ENCODE results near the gene VAV2.

VAV2 gene

DNA sequence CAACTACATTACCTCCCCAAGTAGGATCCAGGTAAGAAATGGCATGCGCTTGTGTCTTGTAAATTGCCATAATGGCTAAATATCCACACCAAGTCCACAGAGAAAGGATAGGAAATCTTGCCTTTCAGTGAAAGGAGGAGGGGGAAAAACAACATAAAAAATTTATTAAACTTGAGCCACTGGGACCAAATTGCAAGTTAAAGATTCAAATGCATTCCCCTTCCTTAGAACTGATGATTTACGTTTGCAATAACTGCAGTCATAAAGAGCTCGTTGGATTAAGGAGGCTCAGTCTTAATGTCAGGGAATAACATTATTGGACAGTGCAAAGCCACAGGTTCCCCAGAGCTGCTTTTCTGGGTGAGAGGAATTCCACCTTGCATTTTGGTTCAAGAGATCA, 161.4 kb downstream of the VAV2 start:
- no peak for DNase-seq

DNA sequence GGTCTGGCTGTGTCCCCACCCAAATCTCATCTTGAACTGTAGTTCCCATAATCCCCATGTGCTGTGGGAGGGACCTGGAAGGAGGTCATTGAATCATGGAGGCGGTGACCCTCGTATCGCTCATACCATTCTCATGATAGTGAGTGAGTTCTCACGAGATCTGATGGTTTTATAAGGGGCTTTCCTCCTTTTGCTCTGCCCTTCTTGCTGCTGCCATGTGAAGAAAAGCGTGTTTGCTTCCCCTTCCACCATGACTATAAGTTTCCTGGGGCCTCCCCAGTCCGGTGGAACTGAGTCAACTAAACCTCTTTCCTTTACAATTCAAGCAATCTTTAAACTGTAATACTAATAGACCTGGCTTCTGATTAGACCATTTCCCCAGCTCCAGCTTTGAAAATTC, 161.8 kb downstream of the VAV2 start:
- DNase-seq, result no peak

DNA sequence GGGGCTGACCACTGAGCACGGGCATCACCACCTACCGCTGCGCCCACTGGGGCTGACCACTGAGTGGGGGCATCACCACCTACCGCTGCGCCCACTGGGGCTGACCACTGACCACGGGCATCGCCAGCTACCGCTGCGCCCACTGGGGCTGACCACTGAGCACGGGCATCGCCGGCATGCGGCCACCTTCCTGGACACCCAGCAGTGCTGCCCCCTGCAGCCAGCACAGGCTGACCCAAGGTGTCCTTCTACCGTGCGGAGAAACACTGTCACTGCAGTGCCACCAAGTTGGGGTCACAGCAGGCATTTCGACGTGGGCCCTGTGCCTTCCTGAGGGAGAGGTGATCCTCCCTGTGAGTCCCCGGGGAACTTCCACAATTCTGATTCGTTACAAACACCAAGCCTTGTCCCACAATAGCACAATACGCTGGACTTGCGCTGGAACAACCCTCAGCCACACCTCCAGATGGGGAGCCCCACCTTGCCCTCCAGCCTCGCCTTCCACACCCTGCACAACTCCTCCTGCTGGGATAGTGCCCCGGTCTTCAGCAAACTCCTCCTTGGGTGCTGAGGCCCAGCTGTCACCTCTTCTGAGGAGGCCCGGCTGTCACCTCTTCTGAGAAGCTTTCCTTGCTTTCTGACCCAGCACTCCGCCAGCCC, 163.7 kb downstream of the VAV2 start:
- no peak for DNase-seq

DNA sequence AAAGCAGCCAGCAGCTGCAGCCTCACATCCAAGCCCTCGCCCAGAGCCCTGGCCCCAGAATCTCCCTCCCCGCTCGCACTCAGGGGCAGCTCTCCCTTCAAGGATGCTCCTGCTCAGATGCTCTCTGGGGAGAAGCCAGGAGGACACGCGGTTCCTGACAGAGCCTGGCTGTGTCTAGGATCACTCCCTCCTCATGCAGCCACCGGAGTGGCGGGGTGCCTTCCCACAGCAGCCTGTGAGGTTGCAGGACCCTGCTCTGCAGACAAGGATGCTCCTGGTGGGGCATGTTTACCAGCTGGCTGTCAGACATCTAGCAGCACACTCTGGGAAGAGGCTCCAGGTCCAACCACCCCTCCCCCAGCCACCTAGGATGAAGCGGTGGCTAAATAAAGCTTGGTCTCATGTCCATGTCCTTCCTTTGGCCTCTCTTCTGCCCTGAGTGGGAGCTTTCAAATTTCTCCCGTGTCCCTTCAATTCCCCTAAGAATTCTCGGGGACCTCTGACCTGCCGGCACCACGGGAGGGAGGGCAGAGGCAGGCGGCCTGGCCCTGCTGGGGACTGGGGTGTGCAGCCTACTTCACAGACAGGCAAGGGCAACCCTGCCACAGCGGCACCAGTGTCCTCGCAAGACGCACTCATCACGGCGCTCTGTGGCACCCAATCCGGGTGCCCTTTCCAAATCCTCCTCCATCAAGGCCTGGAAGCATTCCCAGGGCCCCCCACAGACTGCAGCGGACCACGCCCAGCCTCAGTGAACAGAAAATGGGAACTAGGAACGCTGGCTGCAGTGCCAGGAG, 165.6 kb downstream of the VAV2 start:
- no peak for DNase-seq

DNA sequence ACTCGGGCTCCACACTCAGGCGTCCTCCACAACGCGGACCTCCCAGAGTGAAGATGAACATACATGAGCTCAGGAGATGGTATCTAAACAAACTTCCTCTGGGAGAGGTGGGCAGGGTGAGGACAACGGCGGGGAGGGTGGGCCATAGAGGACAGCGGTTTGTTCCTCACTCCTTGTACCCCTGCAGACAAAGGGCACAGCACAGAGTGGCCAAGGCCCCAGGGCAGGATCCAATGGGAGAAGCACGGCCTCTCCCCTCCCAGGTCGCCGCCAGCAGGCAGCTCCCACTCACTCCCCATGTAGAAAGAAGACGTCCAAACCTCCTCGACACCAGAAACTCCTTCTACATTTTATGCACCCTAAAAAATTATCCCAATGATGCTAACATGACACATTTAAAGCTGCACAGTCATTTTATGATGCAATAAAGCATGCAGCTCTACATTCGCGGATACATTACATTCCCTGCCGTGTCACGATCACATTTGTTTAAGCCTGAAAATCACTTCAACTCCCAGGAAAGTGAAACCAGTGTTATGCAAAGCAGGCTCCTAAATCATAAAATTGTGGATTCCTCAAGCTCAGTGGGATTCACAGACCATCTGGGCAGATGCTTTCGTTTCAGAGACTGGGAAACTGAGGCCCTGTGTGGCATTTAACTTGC, 166.4 kb downstream of the VAV2 start:
- DNase-seq, result no peak

DNA sequence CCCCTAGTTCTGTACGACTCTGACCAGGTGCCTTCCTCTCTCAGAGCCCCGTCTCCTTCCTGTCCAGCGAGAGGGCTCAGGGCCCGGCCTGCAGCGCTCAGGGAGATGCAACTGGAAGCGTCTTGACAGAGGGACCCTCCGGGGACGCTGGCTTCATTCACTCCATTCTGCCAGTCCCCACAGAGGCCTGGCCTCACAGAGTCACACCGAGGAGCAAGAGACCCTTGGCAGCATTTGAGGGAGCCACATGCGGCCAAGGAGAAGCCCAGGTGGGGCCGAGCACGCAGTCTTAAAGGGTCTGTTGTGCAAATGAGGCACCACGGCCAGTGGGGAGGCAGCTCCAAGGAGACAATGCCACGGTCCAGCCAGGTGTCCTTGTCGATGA, 167.3 kb downstream of the VAV2 start:
- no peak for DNase-seq

DNA sequence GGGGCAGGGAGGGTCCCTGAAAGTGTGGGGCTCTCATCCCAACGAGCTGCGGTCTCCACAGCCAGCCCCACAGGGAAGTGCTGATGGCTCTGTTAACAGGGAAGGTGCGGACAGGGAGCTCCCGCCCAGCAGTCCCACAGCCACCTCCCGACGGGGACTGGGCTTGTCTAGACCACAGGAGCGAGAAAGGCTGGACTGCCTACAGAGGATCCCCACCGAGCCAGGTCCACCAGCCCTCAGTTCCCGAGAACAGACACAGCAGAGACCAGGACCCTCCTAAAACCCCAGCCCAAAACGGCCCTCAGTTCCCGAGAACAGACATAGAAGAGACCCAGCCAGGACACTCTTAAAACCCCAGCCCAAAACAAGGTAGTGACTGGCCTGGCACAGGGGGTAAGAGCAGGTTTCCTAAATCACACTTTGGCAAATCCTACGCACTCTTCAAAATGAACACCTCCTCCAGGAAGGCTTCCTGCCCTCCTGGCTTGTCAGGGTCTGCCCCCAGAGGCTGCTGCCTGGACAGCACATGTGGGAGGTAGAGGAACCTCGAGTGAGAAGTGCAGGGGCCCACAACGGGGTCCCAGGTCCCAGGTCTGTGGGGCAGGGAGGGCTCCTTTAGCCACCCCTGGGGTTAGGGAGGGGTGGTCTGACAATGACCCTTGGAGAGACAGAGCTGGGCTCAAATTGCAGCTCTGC, 167.9 kb downstream of the VAV2 start:
- no peak for DNase-seq

DNA sequence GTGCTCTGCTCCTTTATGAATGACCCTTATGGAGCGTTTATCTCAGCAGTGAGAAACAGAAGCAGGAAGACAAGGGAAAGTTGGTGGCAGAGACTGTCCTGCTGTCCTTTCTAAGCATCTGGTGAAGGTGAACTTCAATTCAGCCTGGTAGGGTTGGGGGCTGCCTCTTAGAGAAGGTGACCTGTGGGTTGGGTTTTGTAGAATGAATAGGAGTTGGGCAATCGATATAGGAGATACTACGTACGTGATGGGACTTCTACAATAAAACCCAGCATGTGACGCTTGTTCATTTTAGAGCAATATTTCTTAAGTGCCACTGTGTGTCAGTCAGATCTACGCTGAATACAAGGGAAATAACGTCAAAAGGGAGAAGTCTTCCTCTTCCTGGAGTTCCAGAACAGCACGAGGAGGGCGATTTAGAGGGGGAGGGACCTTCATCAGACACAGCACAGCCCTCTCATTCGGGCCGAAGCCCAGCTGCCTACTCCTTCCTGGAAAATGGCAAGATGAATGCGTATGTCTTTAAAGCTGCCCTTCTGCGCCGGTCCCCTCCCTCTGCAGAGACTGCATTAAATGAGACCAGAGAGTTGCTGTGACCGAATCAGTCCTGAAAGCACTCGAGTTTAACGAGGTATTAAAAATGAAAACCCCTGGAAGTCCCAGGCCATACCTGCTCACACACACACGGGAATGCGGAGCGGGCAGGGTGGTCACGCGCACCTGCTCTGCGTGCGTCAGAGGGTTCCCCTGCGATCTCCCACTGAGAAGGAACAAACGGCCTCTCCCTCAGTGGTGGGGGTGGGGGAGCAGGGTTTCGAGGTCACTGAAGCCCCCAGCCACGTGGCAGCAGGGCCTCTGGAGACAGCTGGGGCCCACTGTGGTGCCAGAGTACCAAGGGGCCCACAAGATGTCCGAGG, 168.7 kb downstream of the VAV2 start:
- no peak for DNase-seq

DNA sequence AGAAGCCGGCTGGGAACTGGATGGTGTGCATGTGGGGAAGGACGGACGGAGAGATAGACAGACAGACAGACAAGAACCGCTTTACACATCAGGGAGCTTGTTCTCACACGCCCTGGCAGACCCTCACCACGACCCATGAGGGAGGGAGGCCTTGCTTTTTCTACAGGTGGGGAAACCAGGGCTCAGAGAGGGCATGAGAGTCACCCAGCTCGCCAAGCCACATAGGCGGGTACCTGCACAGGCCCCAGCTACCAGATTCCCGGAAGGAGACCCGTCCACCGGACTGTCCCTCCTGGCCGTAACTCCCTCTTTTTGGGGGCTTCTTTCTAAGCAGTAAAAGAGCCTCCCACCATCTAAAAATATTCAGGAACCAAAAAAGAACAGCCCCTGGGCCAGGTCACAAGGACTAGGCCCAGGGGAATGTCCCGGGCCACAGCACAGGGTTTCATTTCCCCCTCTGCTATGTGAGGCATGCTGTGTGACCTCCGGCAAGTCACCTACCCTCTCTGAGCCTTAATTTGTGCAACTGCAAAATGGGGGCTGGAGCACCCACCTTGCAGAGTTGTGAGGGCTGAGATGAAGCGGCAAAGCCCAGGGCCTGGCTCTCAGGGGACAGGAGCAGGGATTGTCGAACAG, 169.6 kb downstream of the VAV2 start:
- no peak for DNase-seq

DNA sequence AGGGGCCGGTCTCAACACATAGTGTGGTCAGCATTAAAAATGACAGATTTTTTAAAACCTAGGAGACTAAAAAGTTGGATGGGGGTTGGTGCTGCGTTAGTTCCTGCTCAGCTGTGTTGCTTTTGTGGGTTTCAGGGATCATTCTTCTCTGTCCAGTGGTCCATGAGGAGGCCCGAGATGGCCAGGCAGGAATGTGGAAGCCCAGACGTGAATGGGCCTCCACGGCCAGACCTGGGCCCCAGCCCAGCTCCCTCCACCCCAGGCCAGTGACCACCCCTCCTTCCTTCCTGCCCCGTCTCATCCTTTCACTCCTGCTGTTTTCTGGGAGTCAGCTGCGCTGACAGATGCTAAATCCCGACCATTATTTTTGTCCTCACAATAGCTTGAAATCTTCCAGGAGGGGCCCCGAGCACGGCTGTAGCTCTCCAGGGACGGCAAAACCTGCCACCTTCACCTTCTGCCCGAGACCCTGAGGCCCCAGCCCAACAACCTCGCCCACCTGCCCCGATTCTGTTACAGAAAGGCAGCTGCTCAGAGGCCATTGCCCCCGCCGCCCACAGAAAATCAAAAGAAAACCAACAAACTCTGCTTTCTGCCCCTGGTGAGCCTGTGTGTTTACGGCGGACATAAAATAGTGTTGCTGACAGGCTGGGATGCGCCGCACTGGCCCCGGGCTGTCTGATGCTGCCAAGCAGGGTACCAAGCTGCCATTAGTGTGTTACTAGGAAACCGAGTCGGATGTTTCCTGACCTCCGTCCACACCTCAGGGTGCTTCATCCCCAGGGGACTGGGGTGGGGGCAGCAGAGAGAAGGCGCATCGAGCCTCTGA, 170.3 kb downstream of the VAV2 start:
- no peak for DNase-seq

DNA sequence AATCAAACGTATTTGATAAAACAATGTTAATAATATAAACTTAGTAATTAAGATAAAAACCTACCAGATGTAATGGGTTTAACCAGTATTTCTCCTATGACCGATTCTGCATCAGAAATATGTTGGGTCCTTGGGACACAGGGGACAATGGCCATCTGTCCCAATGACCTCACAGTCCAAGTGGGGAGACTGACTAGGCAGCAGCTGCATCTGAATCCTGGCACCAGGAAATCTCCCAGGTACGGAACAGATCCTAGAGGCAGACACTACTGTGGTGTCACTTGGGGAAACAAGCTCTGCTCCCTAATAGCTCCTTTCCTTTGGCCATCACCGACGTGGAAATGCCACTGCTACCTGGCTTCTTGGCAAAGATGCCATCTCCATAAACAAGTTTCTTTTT, 172.2 kb downstream of the VAV2 start:
- no peak for DNase-seq

DNA sequence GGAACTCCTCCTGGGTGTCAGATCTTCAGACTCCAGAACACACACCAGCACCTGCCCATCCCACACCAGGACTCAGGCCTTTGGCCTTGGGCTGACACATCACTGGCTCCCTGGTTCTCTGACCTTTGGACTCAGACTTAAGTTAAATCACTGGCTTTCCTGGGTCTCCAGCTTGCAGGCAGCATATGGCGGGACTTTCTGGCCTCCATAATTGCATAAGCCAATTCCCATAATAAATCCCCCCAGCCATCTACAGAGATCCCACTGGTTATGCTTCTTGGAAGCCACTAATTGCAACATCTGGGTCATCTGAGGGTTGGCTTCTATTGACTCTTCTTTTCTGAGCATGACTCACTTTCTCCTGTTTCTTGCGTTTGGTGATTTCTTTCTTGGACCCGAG, 173.7 kb downstream of the VAV2 start:
- no peak for DNase-seq

DNA sequence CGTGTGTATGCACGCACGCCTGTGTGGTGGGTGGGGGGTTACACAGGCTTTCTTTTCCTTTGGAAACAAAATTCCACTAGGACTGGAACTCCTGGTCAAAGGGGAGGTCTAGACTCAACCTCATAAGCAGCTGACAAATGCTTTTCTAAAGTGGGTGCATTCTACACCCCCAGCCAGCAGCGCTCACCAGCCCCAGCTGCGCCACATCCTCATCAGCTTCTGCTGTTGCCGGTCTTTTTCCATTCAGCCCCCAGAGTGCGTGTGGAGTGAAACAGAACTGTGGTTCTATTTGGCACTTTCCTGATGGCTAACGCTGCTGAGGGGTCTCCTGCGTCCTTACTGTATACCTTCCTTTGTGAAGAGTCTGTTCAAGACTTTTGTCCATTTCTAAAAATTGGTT, 176.3 kb downstream of the VAV2 start:
- no peak for DNase-seq

DNA sequence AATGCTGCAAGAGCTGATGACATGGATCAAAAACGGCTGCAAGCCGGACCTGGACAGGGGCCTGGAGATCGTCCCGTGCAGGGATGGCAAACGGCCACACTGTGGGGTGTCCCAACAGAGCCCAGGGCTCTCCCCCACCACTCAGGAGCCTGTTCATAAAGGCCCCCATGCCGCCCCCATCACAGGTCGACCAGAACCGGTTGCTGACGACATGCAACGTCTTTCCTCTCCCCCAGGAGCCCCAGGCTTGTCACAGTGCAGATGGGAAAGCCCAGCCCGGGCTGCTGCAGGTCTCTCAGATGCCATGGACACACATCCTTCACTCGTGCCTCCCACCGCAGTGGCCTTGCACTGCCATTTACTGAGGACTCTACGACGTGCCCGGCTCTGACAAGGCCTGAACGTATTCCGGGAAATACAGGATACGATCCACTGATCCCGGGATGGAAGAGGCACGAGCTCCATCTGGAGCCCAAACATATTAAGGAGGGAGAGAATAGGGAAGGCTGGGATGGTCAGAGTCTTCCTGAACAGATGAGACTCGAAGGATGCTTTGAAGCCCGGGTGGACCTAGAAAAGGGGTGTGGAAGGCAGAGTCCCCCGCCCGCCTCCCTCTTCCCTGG, 177.4 kb downstream of the VAV2 start:
- DNase-seq, result no peak

DNA sequence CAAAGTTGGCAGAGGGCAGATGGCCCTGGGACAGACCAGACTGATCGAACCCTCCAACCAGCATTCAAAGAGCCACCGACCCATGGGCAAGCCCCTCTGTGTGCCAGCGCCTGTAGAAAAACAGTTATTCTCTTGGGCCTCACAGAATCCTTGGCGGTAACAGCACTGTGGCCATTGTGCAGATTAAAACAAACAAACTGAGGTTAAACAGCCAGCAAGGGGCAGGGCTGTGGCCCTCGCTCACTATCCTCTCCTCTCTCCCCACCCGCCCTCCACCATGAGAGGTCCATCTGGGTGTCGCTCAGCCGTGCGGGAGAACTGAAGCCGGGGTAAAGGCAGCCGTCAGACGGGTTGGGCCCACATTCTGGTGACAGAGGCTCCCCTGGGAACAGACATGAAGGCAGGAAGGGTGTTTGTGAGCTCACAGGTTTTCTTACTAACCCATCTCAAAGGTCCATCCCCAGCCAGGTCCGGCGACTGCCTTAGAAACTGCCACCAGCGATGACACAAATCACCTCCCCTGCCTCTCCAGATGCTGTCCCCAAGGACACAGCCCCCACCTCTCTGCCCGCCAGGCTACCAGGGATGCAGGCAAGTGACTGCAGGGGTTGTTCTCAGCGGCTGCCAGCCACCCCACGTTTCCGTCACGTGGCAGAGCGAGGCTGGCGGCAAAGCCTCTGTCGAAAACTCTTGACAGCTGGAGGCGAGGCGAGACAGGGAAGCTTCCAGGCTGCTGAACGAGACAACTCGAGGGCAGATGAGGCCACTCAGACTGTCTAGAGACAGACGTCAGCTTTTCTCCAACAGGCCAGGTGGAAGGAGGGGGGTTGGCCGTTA, 178.2 kb downstream of the VAV2 start:
- no peak for DNase-seq

DNA sequence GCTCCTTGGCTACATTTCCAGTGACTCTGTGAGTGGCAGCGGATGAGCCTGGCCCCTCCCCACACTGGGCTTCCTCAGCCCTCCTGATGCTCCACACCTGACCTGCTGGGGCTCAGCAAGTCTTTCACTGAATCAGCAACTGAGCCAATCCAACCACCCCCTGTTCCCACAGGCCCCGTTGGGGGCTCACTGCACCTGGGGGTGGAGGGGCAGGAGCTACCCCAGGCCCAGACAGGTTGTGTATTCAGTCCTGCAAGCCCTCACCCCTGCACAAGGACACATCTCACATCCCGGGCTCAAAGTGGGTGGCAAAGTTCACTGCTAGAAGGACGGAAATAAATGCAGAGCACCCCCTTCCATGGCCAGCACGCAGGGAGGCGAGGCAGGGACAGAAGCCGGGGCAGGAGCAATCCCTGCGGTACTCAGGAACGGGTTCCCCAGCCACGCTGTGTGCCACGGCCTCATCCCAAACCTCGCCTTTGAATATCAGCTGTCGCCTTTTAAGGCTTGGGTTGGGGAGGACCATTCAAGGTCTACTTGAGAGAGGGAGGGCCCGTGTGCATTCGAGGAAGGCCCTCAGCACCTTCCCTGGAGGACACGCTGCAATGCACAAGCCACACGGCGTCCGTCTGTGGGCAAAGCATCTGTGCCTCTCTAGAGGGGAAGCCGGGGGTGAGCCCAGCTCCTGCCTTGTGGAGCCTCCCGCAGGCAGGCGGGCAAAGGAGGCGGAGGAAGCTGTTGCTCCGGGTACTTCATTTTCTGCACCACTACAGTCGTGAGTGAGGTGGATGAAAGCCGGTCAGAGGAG, 179.0 kb downstream of the VAV2 start:
- DNase-seq, result no peak

DNA sequence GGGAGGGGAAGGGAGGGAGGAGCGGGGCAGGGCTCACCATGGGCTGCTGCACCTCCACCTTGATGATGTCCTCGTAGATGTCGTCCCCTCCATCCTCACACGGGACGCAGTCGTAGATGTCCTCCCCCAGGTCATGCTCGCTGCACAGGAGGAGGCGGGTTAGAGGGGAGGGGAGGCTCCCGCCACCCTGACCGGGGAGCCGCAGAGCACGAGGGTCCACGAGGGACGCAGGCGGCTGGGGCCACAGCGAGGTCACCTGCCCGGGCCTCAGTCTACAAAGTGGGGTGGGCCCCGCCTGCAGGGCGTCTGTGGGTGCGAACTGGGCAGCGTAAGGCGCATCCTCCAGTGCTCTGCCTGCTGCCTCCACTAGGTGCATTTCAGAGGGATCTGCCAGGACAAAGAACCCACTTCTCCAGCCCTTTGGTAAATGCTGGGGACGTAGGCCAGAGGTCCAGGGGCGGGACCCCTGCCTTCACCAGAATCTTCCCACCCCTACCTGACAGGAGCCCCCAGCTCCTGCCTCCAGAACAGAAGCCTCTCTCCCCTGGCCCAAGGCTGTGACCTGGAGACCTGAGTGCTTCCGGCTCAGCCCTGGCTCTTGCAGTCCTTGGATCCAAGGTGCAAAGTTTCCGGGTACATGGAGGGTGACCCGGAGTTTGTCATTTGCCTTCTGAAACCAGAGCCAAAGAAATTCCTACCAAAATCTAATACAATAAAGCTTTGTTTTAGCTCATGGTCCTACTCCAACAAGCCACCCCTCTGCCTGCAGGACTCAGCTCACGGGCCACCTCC, 179.9 kb downstream of the VAV2 start:
- no peak for DNase-seq

DNA sequence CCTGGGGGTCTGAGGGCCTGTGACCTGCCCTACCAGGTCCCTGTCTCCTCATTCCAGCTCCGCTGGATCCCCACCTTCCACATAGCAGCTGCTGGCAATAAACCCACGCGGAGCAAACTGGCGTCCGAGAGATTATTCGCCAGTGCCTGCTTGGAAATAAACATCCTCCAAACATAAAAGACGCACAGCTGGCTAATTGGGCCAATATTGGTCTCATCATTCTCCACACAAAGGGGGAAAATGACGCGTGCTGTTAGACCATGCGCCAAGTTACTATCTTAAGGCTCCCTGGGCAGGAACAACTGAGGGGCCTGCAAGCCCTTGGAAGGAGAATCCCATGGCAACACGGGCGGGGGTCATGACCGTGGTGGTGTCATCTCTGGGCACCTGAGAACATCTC, 180.7 kb downstream of the VAV2 start:
- DNase-seq, result no peak

Measured in activated CD4-positive, alpha-beta T cell treated with anti-CD3 and anti-CD28 coated beads, Interleukin-2, amount 50 U/mL, for 48 hours (primary cell).